CD14-positive monocyte (primary cell): Measurements from ENCODE around the gene SDR39U1. TPM values are rescaled to one million over a fixed set of nuclear protein-coding genes. Genes with fewer than 3 reads are reported as not detected.

Experiments
- DNase-seq, 3 donors: peaks; one replicate each; pipeline ENCODE4 v3.0.0-alpha.2; 2011 to 2022
- H2AFZ ChIP-seq: 2 replicates; pipeline ENCODE4 v1.6.0; 2012; ENCODE audit warnings: mild to moderate bottlenecking, low read depth, low read length, inconsistent platforms; ENCODE audit not compliant: insufficient read depth, poor library complexity, severe bottlenecking
- H3K27ac ChIP-seq, 2 donors: 1 replicate in 1 of 2; 2 replicates in 1 of 2; pipeline ENCODE4 v1.5.1; 2012 to 2013; ENCODE audit warnings: low read length in 2 of 2, control low read depth in 1 of 2, inconsistent platforms in 1 of 2, low read depth in 1 of 2, mild to moderate bottlenecking in 1 of 2
- H3K27me3 ChIP-seq, 2 donors: one replicate each; pipeline versions ENCODE4 v1.6.0 to v1.6.1; 2011 to 2013; ENCODE audit warnings: low read length in 2 of 2; ENCODE audit not compliant: control insufficient read depth in 2 of 2, insufficient read depth in 2 of 2
- H3K36me3 ChIP-seq, 2 donors: replicated peaks in 1 of 2; 1 replicate in 1 of 2; 2 replicates in 1 of 2; pipeline versions ENCODE4 v1.5.1 to v1.6.1; 2012 to 2013; ENCODE audit warnings: low read length in 2 of 2, control low read depth in 1 of 2, inconsistent platforms in 1 of 2, mild to moderate bottlenecking in 1 of 2; ENCODE audit not compliant: insufficient read depth in 2 of 2, control insufficient read depth in 1 of 2
- H3K4me1 ChIP-seq, 2 donors: 1 replicate in 1 of 2; 2 replicates in 1 of 2; pipeline versions ENCODE4 v1.5.1 to v1.6.1; 2012 to 2013; ENCODE audit warnings: low read length in 2 of 2, control low read depth in 1 of 2, inconsistent platforms in 1 of 2, mild to moderate bottlenecking in 1 of 2, moderate library complexity in 1 of 2; ENCODE audit not compliant: insufficient read depth in 2 of 2, control insufficient read depth in 1 of 2
- H3K4me2 ChIP-seq: replicated peaks from 2 replicates; pipeline ENCODE3; 2012; ENCODE audit warnings: low read length, moderate library complexity, mild to moderate bottlenecking; ENCODE audit not compliant: poor library complexity, severe bottlenecking; ENCODE audit errors: extremely low read depth
- H3K4me3 ChIP-seq, 3 experiments: fragments of 200-600 bp in 1 of 3; sonication (generic) in 1 of 3; replicated peaks in 1 of 3; 1 replicate in 2 of 3; 2 replicates in 1 of 3; pipeline ENCODE4 v1.5.1; 2011 to 2013; ENCODE audit warnings: low read length in 3 of 3, mild to moderate bottlenecking in 3 of 3, control low read depth in 2 of 3, low read depth in 2 of 3, inconsistent platforms in 1 of 3, moderate library complexity in 1 of 3
- H3K79me2 ChIP-seq: 2 replicates; pipeline ENCODE4 v1.6.0; 2012; ENCODE audit warnings: mild to moderate bottlenecking, control low read depth, inconsistent platforms, low read length, moderate library complexity; ENCODE audit not compliant: insufficient read depth
- H3K9ac ChIP-seq: 2 replicates; pipeline ENCODE4 v1.6.0; 2017; ENCODE audit warnings: low read length, mild to moderate bottlenecking; ENCODE audit not compliant: insufficient read depth, poor library complexity, severe bottlenecking
- H3K9me3 ChIP-seq, 2 donors: replicated peaks in 1 of 2; 1 replicate in 1 of 2; 2 replicates in 1 of 2; pipeline versions ENCODE4 v1.5.1 to v1.6.1; 2012 to 2013; ENCODE audit warnings: low read length in 2 of 2, control low read depth in 1 of 2; ENCODE audit not compliant: control insufficient read depth in 1 of 2, insufficient read depth in 1 of 2
- H4K20me1 ChIP-seq: 2 replicates; pipeline ENCODE4 v1.6.0; 2012; ENCODE audit warnings: mild to moderate bottlenecking, low read length, control low read depth, moderate library complexity; ENCODE audit not compliant: insufficient read depth
- H3K27ac Mint-ChIP-seq, 7 donors: one replicate each; pipeline ENCODE4 v1.8.0; 2020; ENCODE audit warnings: mild to moderate bottlenecking in 7 of 7, mixed read lengths in 7 of 7, moderate library complexity in 6 of 7, inconsistent platforms in 2 of 7
- H3K27me3 Mint-ChIP-seq, 3 donors: one replicate each; pipeline ENCODE4 v1.8.0; 2021 to 2022; ENCODE audit warnings: low read depth in 3 of 3, mild to moderate bottlenecking in 3 of 3, mixed read lengths in 3 of 3, moderate library complexity in 3 of 3, inconsistent platforms in 1 of 3
- H3K36me3 Mint-ChIP-seq, 2 donors: one replicate each; pipeline ENCODE4 v1.8.0; 2020; ENCODE audit warnings: mixed read lengths in 2 of 2, inconsistent platforms in 1 of 2, mild to moderate bottlenecking in 1 of 2
- H3K4me1 Mint-ChIP-seq: one replicate; pipeline ENCODE4 v1.8.0; 2020; ENCODE audit warnings: mild to moderate bottlenecking, mixed read lengths
- H3K4me3 Mint-ChIP-seq, 2 donors: one replicate each; pipeline ENCODE4 v1.8.0; 2020; ENCODE audit warnings: mild to moderate bottlenecking in 2 of 2, mixed read lengths in 2 of 2, moderate library complexity in 1 of 2
- H3K9me3 Mint-ChIP-seq, 7 donors: one replicate each; pipeline ENCODE4 v1.8.0; 2020 to 2022; ENCODE audit warnings: mixed read lengths in 7 of 7, mild to moderate bottlenecking in 6 of 7, moderate library complexity in 6 of 7, inconsistent platforms in 2 of 7
- CTCF ChIP-seq: fragments of 200-600 bp; IDR thresholded peaks from one replicate; pipeline ENCODE4 v1.8.0; 2022; ENCODE audit warnings: antibody characterized with exemption, mild to moderate bottlenecking
- whole genome bisulfite sequencing: methylation state at CpG from one replicate; pipeline ENCODE4 v1.1.5; 2013; ENCODE audit warnings: missing lambda C conversion rate; ENCODE audit not compliant: insufficient coverage; 5-methylcytosine and 5-hydroxymethylcytosine counted together
- intact Hi-C, 2 donors: fragments of 100-400 bp; cut with micrococcal nuclease; formaldehyde crosslinking; loops; one replicate each; pipeline versions ENCODE4 v1.15.0 to v1.15.1; 2023
- polyA plus RNA-seq, 3 donors: library from polyadenylated mRNA; depleted of rRNA in 1 of 3; unstranded in 2 of 3; stranded (reverse) in 1 of 3; fragments of 300-500 nt in 2 of 3; fragments of >200 nt in 1 of 3; fragmentation: Illumina TruSeq in 2 of 3; gene quantifications; 1 replicate in 2 of 3; 2 replicates in 1 of 3; pipeline ENCODE4 v1.2.3, GENCODE V29; 2012 to 2021

The SDR39U1 gene
- polyA plus RNA-seq, 3 donors, result 37.3 to 110 (median 39.2) TPM

GRCh38 chr14:24443053-24443665 lies 583 bp upstream of the SDR39U1 start:
- Mint-ChIP-seq H3K4me3 (peak overlapping the region; percentile 87 to 95), H3K9me3 (peaks cover 0 to 9% (median 2%) of the 10 kb centered on the region in 7 donors), H3K36me3 (peaks cover 24 to 27% of the 10 kb centered on the region in 2 donors), H3K4me1 (peaks cover 42% of the 10 kb centered on the region), H3K27ac (peak overlapping the region; percentile 98 to 99 (median 98)), H3K27me3 (peaks cover 0 to 3% (median 0%) of the 10 kb centered on the region in 3 donors)
- H3K79me2 ChIP-seq, result peaks cover 37% of the 10 kb centered on the region
- H2AFZ ChIP-seq, result peak overlapping the region; percentile 81
- H3K4me3 ChIP-seq, result peak overlapping the region; percentile 68 to 83 (median 78)
- peak overlapping the region; percentile 89 for H3K9ac ChIP-seq
- no peak for TF ChIP-seq CTCF
- H4K20me1 ChIP-seq, result peaks cover 19% of the 10 kb centered on the region
- H3K27ac ChIP-seq, result peak overlapping the region; percentile 95 to 99
- intact Hi-C loops, result loop anchor here in 1 of 2 donors (5.0 to 10.0 kb wide), 2 partner anchors 211 to 1438 kb away; partner anchors contain the start of genes GMPR2 and NEDD8
- peaks cover 20 to 28% of the 10 kb centered on the region in 2 donors for H3K36me3 ChIP-seq
- 7% methylated on average over 4 of the region's 7 CpGs for WGBS
- H3K9me3 ChIP-seq, result no peaks in the 10 kb centered on the region
- DNase-seq, result no peak
- H3K27me3 ChIP-seq, result no peaks in the 10 kb centered on the region
- peak overlapping the region; percentile 80 for H3K4me2 ChIP-seq
- peaks cover 29 to 50% of the 10 kb centered on the region in 2 donors for H3K4me1 ChIP-seq

- H3K4me3 ChIP-seq, result peak overlapping the region; percentile 78 to 83 (median 82)
- H3K4me2 ChIP-seq, result peak overlapping the region; percentile 80
- no peaks in the 10 kb centered on the region for H3K9me3 ChIP-seq
- peak overlapping the region; percentile 76 for H2AFZ ChIP-seq
- peaks cover 31 to 37% of the 10 kb centered on the region in 2 donors for H3K36me3 ChIP-seq
- peak overlapping the region; percentile 89 for H3K9ac ChIP-seq
- H3K27me3 ChIP-seq, result no peaks in the 10 kb centered on the region
- peaks cover 0 to 3% (median 0%) of the 10 kb centered on the region in 3 donors for H3K27me3 Mint-ChIP-seq
- H3K4me1 Mint-ChIP-seq, result peaks cover 55% of the 10 kb centered on the region
- intact Hi-C loops, result loop anchor here in 1 of 2 donors (5.0 to 10.0 kb wide), 2 partner anchors 210 to 1437 kb away; partner anchors contain the start of genes GMPR2 and NEDD8
- H4K20me1 ChIP-seq, result peaks cover 31% of the 10 kb centered on the region
- TF ChIP-seq CTCF, result no peak
- H3K36me3 Mint-ChIP-seq, result peaks cover 32 to 40% of the 10 kb centered on the region in 2 donors
- peak overlapping the region; percentile 98 to 99 (median 98) for H3K27ac Mint-ChIP-seq
- H3K4me1 ChIP-seq, result peaks cover 42 to 63% of the 10 kb centered on the region in 2 donors
- H3K4me3 Mint-ChIP-seq, result peak overlapping the region; percentile 87 to 95
- peaks cover 46% of the 10 kb centered on the region for H3K79me2 ChIP-seq
- WGBS, result 4% methylated on average over 5 of the region's 12 CpGs
- H3K27ac ChIP-seq, result peak overlapping the region; percentile 95 to 99
- H3K9me3 Mint-ChIP-seq, result peaks cover 0 to 9% (median 2%) of the 10 kb centered on the region in 7 donors
- no peak for DNase-seq
Measured at GRCh38 chr14:24441904-24442239, 704 bp downstream of the SDR39U1 start.
